GM12878 (cell line): Measurements from ENCODE around the gene CIAO2A.

Experiments used
- ATF3 ChIP-seq: IDR thresholded peaks from 2 replicates; pipeline ENCODE4 v1.6.1; 2011; ENCODE audit warnings: low read depth, mild to moderate bottlenecking, low read length, moderate library complexity, borderline replicate concordance; ENCODE audit errors: extremely low read depth
- CTCF ChIP-seq, 3 experiments: IDR thresholded peaks in 2 of 3; conservative IDR thresholded peaks in 1 of 3; 2 replicates each; pipeline ENCODE4 v1.5.1; 2011; ENCODE audit warnings: low read depth in 3 of 3, low read length in 3 of 3, mild to moderate bottlenecking in 3 of 3, control low read depth in 2 of 3, moderate library complexity in 2 of 3, inconsistent platforms in 1 of 3, mixed read lengths in 1 of 3; ENCODE audit not compliant: control insufficient read depth in 2 of 3, insufficient read depth in 1 of 3; ENCODE audit errors: extremely low read depth in 1 of 3
- EP300 ChIP-seq, 2 experiments: fragments of 150-350 bp in 1 of 2; IDR thresholded peaks; 2 replicates each; pipeline ENCODE4 v1.6.1; 2011 to 2012; ENCODE audit warnings: low read depth in 2 of 2, low read length in 2 of 2, borderline replicate concordance in 1 of 2, improper control_type of control experiment in 1 of 2, inconsistent platforms in 1 of 2; ENCODE audit not compliant: control insufficient read depth in 1 of 2
- POLR2A ChIP-seq: IDR thresholded peaks from 2 replicates; pipeline ENCODE4 v1.6.1; 2011; ENCODE audit warnings: low read depth, mild to moderate bottlenecking, low read length
- POLR2AphosphoS5 ChIP-seq: IDR thresholded peaks from 2 replicates; pipeline ENCODE4 v1.6.1; 2011; ENCODE audit warnings: mild to moderate bottlenecking, low read length, inconsistent platforms
- REST ChIP-seq: IDR thresholded peaks from 2 replicates; pipeline ENCODE4 v1.6.1; 2012; ENCODE audit warnings: mild to moderate bottlenecking, low read depth, low read length
- TCF7 ChIP-seq: IDR thresholded peaks from 2 replicates; pipeline ENCODE4 v1.6.1; 2014; ENCODE audit warnings: antibody characterized with exemption, borderline replicate concordance

- TF ChIP-seq ATF3 (no peak), EP300 (IDR thresholded peaks at IDR 0.05; ENCODE audit: borderline replicate concordance in 1 of 2, control insufficient read depth in 1 of 2, low read depth in 2 of 2, low read length in 2 of 2) (no peak), TCF7 (no peak), REST (no peak), POLR2AphosphoS5 (no peak), CTCF (IDR thresholded peaks at IDR 0.05 in 2 of 3, conservative IDR thresholded peaks at IDR 0.05 in 1 of 3; ENCODE audit: control insufficient read depth in 2 of 3, extremely low read depth in 1 of 3, insufficient read depth in 1 of 3, low read depth in 3 of 3, low read length in 3 of 3) (no peak), POLR2A (no peak)
These were observed 20.8 kb downstream of the CIAO2A start for GRCh38 chr15:64072812-64073211.
